22Rv1 (cell line): ENCODE results near the gene GLB1L3.

Experiments
- ZFX ChIP-seq: fragments of 450-650 bp; IDR thresholded peaks from 2 replicates; pipeline ENCODE4 v1.6.1; 2017; ENCODE audit warnings: antibody characterized with exemption, borderline replicate concordance
- TF ChIP-seq, protein P1 (sequence below): fragments of 450-650 bp; IDR thresholded peaks from 2 replicates; pipeline ENCODE4 v1.5.1; 2017; ENCODE audit warnings: mild to moderate bottlenecking

DNA sequence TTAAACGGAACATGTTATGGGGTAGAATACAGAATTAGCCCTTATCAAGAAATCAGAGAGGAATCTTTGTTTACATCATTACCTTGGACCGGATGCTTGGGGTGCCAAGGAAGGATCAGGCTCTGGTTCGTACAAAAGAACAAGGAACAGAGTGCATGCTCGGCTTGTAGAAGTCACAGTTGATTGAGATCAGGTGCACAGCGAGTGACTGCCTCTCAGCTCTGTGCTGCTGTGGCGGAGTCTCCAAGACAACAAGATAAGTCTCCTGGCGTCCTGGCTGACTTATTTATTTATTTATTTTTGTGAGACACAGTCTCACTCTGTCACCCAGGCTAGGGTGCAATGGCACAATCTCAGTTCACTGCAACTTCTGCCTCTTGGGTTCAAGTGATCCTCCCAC lies 87.4 kb downstream of the GLB1L3 start:
- TF ChIP-seq, protein P1, sequence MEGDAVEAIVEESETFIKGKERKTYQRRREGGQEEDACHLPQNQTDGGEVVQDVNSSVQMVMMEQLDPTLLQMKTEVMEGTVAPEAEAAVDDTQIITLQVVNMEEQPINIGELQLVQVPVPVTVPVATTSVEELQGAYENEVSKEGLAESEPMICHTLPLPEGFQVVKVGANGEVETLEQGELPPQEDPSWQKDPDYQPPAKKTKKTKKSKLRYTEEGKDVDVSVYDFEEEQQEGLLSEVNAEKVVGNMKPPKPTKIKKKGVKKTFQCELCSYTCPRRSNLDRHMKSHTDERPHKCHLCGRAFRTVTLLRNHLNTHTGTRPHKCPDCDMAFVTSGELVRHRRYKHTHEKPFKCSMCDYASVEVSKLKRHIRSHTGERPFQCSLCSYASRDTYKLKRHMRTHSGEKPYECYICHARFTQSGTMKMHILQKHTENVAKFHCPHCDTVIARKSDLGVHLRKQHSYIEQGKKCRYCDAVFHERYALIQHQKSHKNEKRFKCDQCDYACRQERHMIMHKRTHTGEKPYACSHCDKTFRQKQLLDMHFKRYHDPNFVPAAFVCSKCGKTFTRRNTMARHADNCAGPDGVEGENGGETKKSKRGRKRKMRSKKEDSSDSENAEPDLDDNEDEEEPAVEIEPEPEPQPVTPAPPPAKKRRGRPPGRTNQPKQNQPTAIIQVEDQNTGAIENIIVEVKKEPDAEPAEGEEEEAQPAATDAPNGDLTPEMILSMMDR = no peak
- no peak for TF ChIP-seq ZFX
